CD1c-positive myeloid dendritic cell (primary cell): ENCODE measurements around the gene EFNA2.

ENCODE experiments used
- DNase-seq: peaks from one replicate; pipeline ENCODE4 v3.0.0-alpha.2; 2016; ENCODE audit errors: extremely low spot score

EFNA2 gene

GRCh38 chr19:1272423-1273262, 13.0 kb upstream of the EFNA2 start:
- peak; percentile 38 for DNase-seq

GRCh38 chr19:1273263-1274041, 12.2 kb upstream of the EFNA2 start:
- DNase-seq = peak; percentile 46

- DNase-seq = no peak
These were observed 11.4 kb upstream of the EFNA2 start for GRCh38 chr19:1274081-1274851.

GRCh38 chr19:1274852-1275259, 10.8 kb upstream of the EFNA2 start:
- DNase-seq = no peak

- DNase-seq = peak; percentile 98
These were observed 10.3 kb upstream of the EFNA2 start, which contains the start of gene FAM174C for GRCh38 chr19:1275260-1275975. Gene FAM174C, plus strand, starts transcription at chr19:1275530. Its CDS starts 20 bp downstream, at chr19:1275550.

- DNase-seq = no peak
These were observed 9.6 kb upstream of the EFNA2 start for GRCh38 chr19:1275976-1276627.

GRCh38 chr19:1276628-1277022, 9.0 kb upstream of the EFNA2 start:
- no peak for DNase-seq

GRCh38 chr19:1277061-1277460, 8.6 kb upstream of the EFNA2 start:
- DNase-seq = no peak

- DNase-seq = no peak
These were observed 7.6 kb upstream of the EFNA2 start for GRCh38 chr19:1278074-1278473.

- no peak for DNase-seq
These were observed 6.7 kb upstream of the EFNA2 start for GRCh38 chr19:1278713-1279660.

GRCh38 chr19:1279782-1280341, 5.8 kb upstream of the EFNA2 start:
- peak; percentile 87 for DNase-seq

GRCh38 chr19:1280636-1281568, 4.8 kb upstream of the EFNA2 start:
- no peak for DNase-seq

GRCh38 chr19:1281569-1282287, 3.9 kb upstream of the EFNA2 start:
- DNase-seq = no peak

- DNase-seq = no peak
These were observed 3.0 kb upstream of the EFNA2 start for GRCh38 chr19:1282588-1283206.

- DNase-seq = no peak
These were observed 2.3 kb upstream of the EFNA2 start for GRCh38 chr19:1283207-1283916.

- no peak for DNase-seq
These were observed 1.8 kb upstream of the EFNA2 start for GRCh38 chr19:1283917-1284292.
